GM23338 (cell line): ENCODE measurements around the gene NUDT5. TPM values are rescaled to one million over a fixed set of nuclear protein-coding genes. Genes with fewer than 3 reads are reported as not detected.

Experiments
- ATAC-seq: fragments of 200-7000 bp; cut with Tn5 transposase; 3 replicates; pipeline ENCODE4 v1.9.1; 2020
- DNase-seq: peaks from one replicate; pipeline ENCODE4 v3.0.0-alpha.2; 2015; ENCODE audit warnings: low spot score
- H2AFZ ChIP-seq: fragments of 200-600 bp; sonication (generic); 2 replicates; pipeline ENCODE4 v1.8.0; 2016; ENCODE audit warnings: antibody characterized with exemption, mild to moderate bottlenecking, moderate library complexity
- H3F3A ChIP-seq: fragments of 200-600 bp; sonication (generic); replicated peaks from 2 replicates; pipeline ENCODE4 v1.8.0; 2017; ENCODE audit warnings: antibody characterized with exemption, mixed run types, low read depth
- H3K27ac ChIP-seq: fragments of 200-600 bp; sonication (generic); 2 replicates; pipeline ENCODE4 v1.6.1; 2016; ENCODE audit warnings: low read depth
- H3K27me3 ChIP-seq: fragments of 200-600 bp; sonication (generic); 2 replicates; pipeline ENCODE4 v1.8.0; 2016; ENCODE audit warnings: mild to moderate bottlenecking, mixed run types, moderate library complexity; ENCODE audit not compliant: insufficient read depth
- H3K36me3 ChIP-seq: fragments of 200-600 bp; sonication (generic); 2 replicates; pipeline ENCODE4 v1.8.0; 2016; ENCODE audit warnings: mild to moderate bottlenecking; ENCODE audit not compliant: insufficient read depth
- H3K4me1 ChIP-seq: fragments of 200-600 bp; sonication (generic); 2 replicates; pipeline ENCODE4 v1.8.0; 2016; ENCODE audit warnings: mild to moderate bottlenecking, moderate library complexity; ENCODE audit not compliant: insufficient read depth
- H3K4me2 ChIP-seq: fragments of 200-600 bp; sonication (generic); 2 replicates; pipeline ENCODE4 v1.7.1; 2017; ENCODE audit warnings: mixed run types
- H3K4me3 ChIP-seq: fragments of 200-600 bp; sonication (generic); 2 replicates; pipeline ENCODE4 v1.6.1; 2016; ENCODE audit warnings: mixed run types
- H3K79me2 ChIP-seq: fragments of 200-600 bp; sonication (generic); replicated peaks from 2 replicates; pipeline ENCODE4 v1.8.0; 2017; ENCODE audit warnings: mild to moderate bottlenecking; ENCODE audit not compliant: insufficient read depth
- H3K9me2 ChIP-seq: fragments of 200-600 bp; sonication (generic); 2 replicates; pipeline ENCODE4 v1.8.0; 2017; ENCODE audit not compliant: insufficient read depth
- H4K20me1 ChIP-seq: fragments of 200-600 bp; sonication (generic); replicated peaks from 2 replicates; pipeline ENCODE4 v1.8.0; 2017; ENCODE audit warnings: mild to moderate bottlenecking; ENCODE audit not compliant: insufficient read depth
- H3K27ac Mint-ChIP-seq: 2 replicates; pipeline ENCODE4 v1.8.0; 2020; ENCODE audit warnings: inconsistent platforms, mild to moderate bottlenecking, moderate library complexity, mixed read lengths
- H3K27me3 Mint-ChIP-seq: 3 replicates; pipeline ENCODE4 v1.8.0; 2022; ENCODE audit warnings: low read depth, mild to moderate bottlenecking, moderate library complexity, mixed read lengths, inconsistent platforms; ENCODE audit not compliant: insufficient read depth, poor library complexity
- H3K36me3 Mint-ChIP-seq: 3 replicates; pipeline ENCODE4 v1.8.0; 2021; ENCODE audit warnings: low read depth, mild to moderate bottlenecking, inconsistent platforms, moderate library complexity, mixed read lengths
- H3K4me1 Mint-ChIP-seq: 3 replicates; pipeline ENCODE4 v1.8.0; 2020; ENCODE audit warnings: mild to moderate bottlenecking, inconsistent platforms, mixed read lengths
- H3K4me3 Mint-ChIP-seq: 3 replicates; pipeline ENCODE4 v1.8.0; 2021; ENCODE audit warnings: moderate library complexity, mild to moderate bottlenecking, inconsistent platforms, mixed read lengths
- H3K9me3 Mint-ChIP-seq: 3 replicates; pipeline ENCODE4 v1.8.0; 2020; ENCODE audit warnings: moderate library complexity, mild to moderate bottlenecking, inconsistent platforms, mixed read lengths
- CREB1 ChIP-seq: fragments of 250-450 bp; sonication (Bioruptor Pico); IDR thresholded peaks from 2 replicates; pipeline ENCODE4 v1.5.0; 2020; ENCODE audit warnings: low read depth, mild to moderate bottlenecking, moderate library complexity
- ETS1 ChIP-seq: IDR thresholded peaks from 2 replicates; pipeline ENCODE4 v1.6.1; 2016; ENCODE audit warnings: antibody characterized with exemption
- EZH2phosphoT487 ChIP-seq: fragments of 200-600 bp; sonication (generic); IDR thresholded peaks from one replicate; pipeline ENCODE4 v1.8.1; 2018; ENCODE audit warnings: antibody characterized with exemption; ENCODE audit not compliant: unreplicated experiment
- STAT1 ChIP-seq: IDR thresholded peaks from one replicate; pipeline ENCODE4 v1.6.1; 2016; ENCODE audit warnings: antibody characterized with exemption; ENCODE audit not compliant: unreplicated experiment
- polyA plus RNA-seq: library from polyadenylated mRNA; unstranded; fragments of >200 nt; fragmentation: Nextera tagmentation; extraction: Ambion mirVana; gene quantifications from 2 replicates; pipeline ENCODE4 v1.2.1, GENCODE V29; 2016
- total RNA-seq: library from RNA; depleted of rRNA; stranded (reverse); fragments of >200 nt; shearing (Covaris generic); gene quantifications from 2 replicates; pipeline ENCODE4 v1.2.3, GENCODE V29; 2014
- TF ChIP-seq, protein P1 (sequence below), 2 experiments: fragments of 200-600 bp in 1 of 2; sonication (generic) in 1 of 2; conservative IDR thresholded peaks; 2 replicates each; pipeline versions ENCODE4 v1.5.1 to v1.6.1; 2016 to 2017; ENCODE audit warnings: antibody characterized with exemption in 2 of 2, low read depth in 2 of 2, mild to moderate bottlenecking in 2 of 2, moderate library complexity in 1 of 2
- TF ChIP-seq, protein P2 (sequence below): IDR thresholded peaks from one replicate; pipeline ENCODE4 v1.6.1; 2018; ENCODE audit warnings: antibody characterized with exemption; ENCODE audit not compliant: unreplicated experiment

NUDT5 gene
- total and polyA plus RNA-seq, 2 experiments from 2014 or later, result 94.3 to 255 TPM

- TF ChIP-seq, protein P1, sequence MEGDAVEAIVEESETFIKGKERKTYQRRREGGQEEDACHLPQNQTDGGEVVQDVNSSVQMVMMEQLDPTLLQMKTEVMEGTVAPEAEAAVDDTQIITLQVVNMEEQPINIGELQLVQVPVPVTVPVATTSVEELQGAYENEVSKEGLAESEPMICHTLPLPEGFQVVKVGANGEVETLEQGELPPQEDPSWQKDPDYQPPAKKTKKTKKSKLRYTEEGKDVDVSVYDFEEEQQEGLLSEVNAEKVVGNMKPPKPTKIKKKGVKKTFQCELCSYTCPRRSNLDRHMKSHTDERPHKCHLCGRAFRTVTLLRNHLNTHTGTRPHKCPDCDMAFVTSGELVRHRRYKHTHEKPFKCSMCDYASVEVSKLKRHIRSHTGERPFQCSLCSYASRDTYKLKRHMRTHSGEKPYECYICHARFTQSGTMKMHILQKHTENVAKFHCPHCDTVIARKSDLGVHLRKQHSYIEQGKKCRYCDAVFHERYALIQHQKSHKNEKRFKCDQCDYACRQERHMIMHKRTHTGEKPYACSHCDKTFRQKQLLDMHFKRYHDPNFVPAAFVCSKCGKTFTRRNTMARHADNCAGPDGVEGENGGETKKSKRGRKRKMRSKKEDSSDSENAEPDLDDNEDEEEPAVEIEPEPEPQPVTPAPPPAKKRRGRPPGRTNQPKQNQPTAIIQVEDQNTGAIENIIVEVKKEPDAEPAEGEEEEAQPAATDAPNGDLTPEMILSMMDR (conservative IDR thresholded peaks at IDR 0.05; ENCODE audit: low read depth in 2 of 2), result no peak
- TF ChIP-seq EZH2phosphoT487, result no peak
- TF ChIP-seq, protein P2, sequence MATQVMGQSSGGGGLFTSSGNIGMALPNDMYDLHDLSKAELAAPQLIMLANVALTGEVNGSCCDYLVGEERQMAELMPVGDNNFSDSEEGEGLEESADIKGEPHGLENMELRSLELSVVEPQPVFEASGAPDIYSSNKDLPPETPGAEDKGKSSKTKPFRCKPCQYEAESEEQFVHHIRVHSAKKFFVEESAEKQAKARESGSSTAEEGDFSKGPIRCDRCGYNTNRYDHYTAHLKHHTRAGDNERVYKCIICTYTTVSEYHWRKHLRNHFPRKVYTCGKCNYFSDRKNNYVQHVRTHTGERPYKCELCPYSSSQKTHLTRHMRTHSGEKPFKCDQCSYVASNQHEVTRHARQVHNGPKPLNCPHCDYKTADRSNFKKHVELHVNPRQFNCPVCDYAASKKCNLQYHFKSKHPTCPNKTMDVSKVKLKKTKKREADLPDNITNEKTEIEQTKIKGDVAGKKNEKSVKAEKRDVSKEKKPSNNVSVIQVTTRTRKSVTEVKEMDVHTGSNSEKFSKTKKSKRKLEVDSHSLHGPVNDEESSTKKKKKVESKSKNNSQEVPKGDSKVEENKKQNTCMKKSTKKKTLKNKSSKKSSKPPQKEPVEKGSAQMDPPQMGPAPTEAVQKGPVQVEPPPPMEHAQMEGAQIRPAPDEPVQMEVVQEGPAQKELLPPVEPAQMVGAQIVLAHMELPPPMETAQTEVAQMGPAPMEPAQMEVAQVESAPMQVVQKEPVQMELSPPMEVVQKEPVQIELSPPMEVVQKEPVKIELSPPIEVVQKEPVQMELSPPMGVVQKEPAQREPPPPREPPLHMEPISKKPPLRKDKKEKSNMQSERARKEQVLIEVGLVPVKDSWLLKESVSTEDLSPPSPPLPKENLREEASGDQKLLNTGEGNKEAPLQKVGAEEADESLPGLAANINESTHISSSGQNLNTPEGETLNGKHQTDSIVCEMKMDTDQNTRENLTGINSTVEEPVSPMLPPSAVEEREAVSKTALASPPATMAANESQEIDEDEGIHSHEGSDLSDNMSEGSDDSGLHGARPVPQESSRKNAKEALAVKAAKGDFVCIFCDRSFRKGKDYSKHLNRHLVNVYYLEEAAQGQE, result no peak
Measured at GRCh38 chr10:12213621-12214020, 17.9 kb upstream of the NUDT5 start (continued).

- Mint-ChIP-seq H3K36me3 (peaks cover 75% of the 10 kb centered on the region), H3K9me3 (no peaks in the 10 kb centered on the region), H3K4me1 (no peaks in the 10 kb centered on the region), H3K4me3 (no peak overlapping the region), H3K27me3 (no peaks in the 10 kb centered on the region), H3K27ac (no peak overlapping the region)
- Histone ChIP-seq H3K79me2 (peaks cover 46% of the 10 kb centered on the region), H3K4me1 (no peaks in the 10 kb centered on the region), H4K20me1 (peaks cover 14% of the 10 kb centered on the region), H3K9me2 (no peaks in the 10 kb centered on the region), H3K27ac (no peak overlapping the region), H3F3A (no peaks in the 10 kb centered on the region; the same call in 1 of the 2 replicates), H3K36me3 (peaks cover 44% of the 10 kb centered on the region), H3K4me3 (no peak overlapping the region), H2AFZ (no peak overlapping the region), H3K4me2 (no peak overlapping the region), H3K27me3 (no peaks in the 10 kb centered on the region)
- ATAC-seq (no peak), DNase-seq (no peak)
- TF ChIP-seq CREB1 (CRISPR knock-in tag), result no peak
- TF ChIP-seq STAT1, result no peak
- no peak for TF ChIP-seq ETS1
- TF ChIP-seq, protein P2, result no peak
Measured at GRCh38 chr10:12212454-12212853, 16.8 kb upstream of the NUDT5 start.
